ENCODE results near the gene C4A. TPM values are rescaled to one million over a fixed set of nuclear protein-coding genes. Genes with fewer than 3 reads are reported as not detected.
"Not testable (repeated sequence)": the region's sequence is repeated elsewhere in the genome, so short reads cannot be mapped to it uniquely, and the experiment has no call there.

The C4A gene
- total RNA-seq, 1 experiment from 2014 or later = 2.2 TPM

- ATAC-seq (peak; percentile 69), DNase-seq (peak; percentile 73)
- no peak overlapping the region for H3K4me3 ChIP-seq (ENCODE audit: low read length)
- no peaks in the 10 kb centered on the region for H3K27me3 ChIP-seq (ENCODE audit: low read length)
- intact Hi-C loops (cut with micrococcal nuclease) = no loop called here
- BruUV-seq (replicated peaks) = no TSS peak
- TF ChIP-seq EZH2phosphoT487 (IDR thresholded peaks at IDR 0.05; ENCODE audit: borderline replicate concordance, low read length) (no peak), CTCF (conservative IDR thresholded peaks at IDR 0.05; ENCODE audit: low read depth, low read length) (peak; percentile 75), EZH2 (IDR thresholded peaks at IDR 0.05; ENCODE audit: low read length, unreplicated experiment) (no peak)
- H3K4me2 ChIP-seq (ENCODE audit: low read length) = peak overlapping the region; percentile 66
- peak overlapping the region; percentile 2; the same call in 1 of the 2 replicates for H3K9ac ChIP-seq (ENCODE audit: low read length)
- peak overlapping the region; percentile 49; the same call in 1 of the 2 replicates for H3K27ac ChIP-seq (ENCODE audit: low read length)
- CTCF ChIA-PET = interaction anchor here (1.5 kb wide), 1 partner anchor 66 kb away, joined by 6 read pairs; no protein-coding TSS in a partner anchor
- H2AFZ ChIP-seq (ENCODE audit: low read length) = peak overlapping the region; percentile 50; the same call in 1 of the 2 replicates
- no peaks in the 10 kb centered on the region for H3K36me3 ChIP-seq (ENCODE audit: low read depth, low read length)
- H4K20me1 ChIP-seq (ENCODE audit: low read length) = no peaks in the 10 kb centered on the region
- H3K9me2 ChIP-seq (replicated peaks; ENCODE audit: low read length) = no peaks in the 10 kb centered on the region
- no peaks in the 10 kb centered on the region for H3K9me3 ChIP-seq (ENCODE audit: low read length)
- peaks cover 20% of the 10 kb centered on the region for H3K4me1 ChIP-seq (ENCODE audit: insufficient read depth, low read length)
- POLR2A ChIA-PET (ENCODE audit: unreplicated experiment) = no interaction called here
- no peaks in the 10 kb centered on the region for H3F3A ChIP-seq (ENCODE audit: low read length, unreplicated experiment)
- H3K79me2 ChIP-seq (ENCODE audit: low read length) = no peaks in the 10 kb centered on the region
Measured at GRCh38 chr6:32047855-32048766, 66.3 kb downstream of the C4A start.

GRCh38 chr6:32049149-32049548, 67.3 kb downstream of the C4A start:
- not testable (repeated sequence) for H3K9ac ChIP-seq (ENCODE audit: low read length)

GRCh38 chr6:32049736-32050135, 67.9 kb downstream of the C4A start:
- H4K20me1 ChIP-seq (ENCODE audit: low read length); H3K4me3 ChIP-seq (ENCODE audit: low read length); H3K27me3 ChIP-seq (ENCODE audit: low read length); H3K9me2 ChIP-seq (replicated peaks; ENCODE audit: low read length); intact Hi-C loops (cut with micrococcal nuclease); H3F3A ChIP-seq (ENCODE audit: low read length, unreplicated experiment); H3K9me3 ChIP-seq (ENCODE audit: low read length); H2AFZ ChIP-seq (ENCODE audit: low read length); H3K9ac ChIP-seq (ENCODE audit: low read length); CTCF ChIA-PET; H3K27ac ChIP-seq (ENCODE audit: low read length); BruUV-seq (replicated peaks); DNase-seq; ATAC-seq; H3K36me3 ChIP-seq (ENCODE audit: low read depth, low read length); H3K4me2 ChIP-seq (ENCODE audit: low read length); H3K79me2 ChIP-seq (ENCODE audit: low read length); POLR2A ChIA-PET (ENCODE audit: unreplicated experiment): not testable (repeated sequence)
- H3K4me1 ChIP-seq (ENCODE audit: insufficient read depth, low read length) = peaks cover 20% of the 10 kb centered on the region

More at GRCh38 chr6:32049149-32049548, 67.3 kb downstream of the C4A start:
- H3K9me2 ChIP-seq (replicated peaks; ENCODE audit: low read length); BruUV-seq (replicated peaks); H3K4me2 ChIP-seq (ENCODE audit: low read length); H3K4me3 ChIP-seq (ENCODE audit: low read length); H2AFZ ChIP-seq (ENCODE audit: low read length); H3K27me3 ChIP-seq (ENCODE audit: low read length); CTCF ChIA-PET; H4K20me1 ChIP-seq (ENCODE audit: low read length); H3K36me3 ChIP-seq (ENCODE audit: low read depth, low read length); POLR2A ChIA-PET (ENCODE audit: unreplicated experiment); intact Hi-C loops (cut with micrococcal nuclease); H3K9me3 ChIP-seq (ENCODE audit: low read length); DNase-seq; ATAC-seq; H3F3A ChIP-seq (ENCODE audit: low read length, unreplicated experiment); H3K27ac ChIP-seq (ENCODE audit: low read length); H3K79me2 ChIP-seq (ENCODE audit: low read length): not testable (repeated sequence)
- H3K4me1 ChIP-seq (ENCODE audit: insufficient read depth, low read length) = peaks cover 20% of the 10 kb centered on the region
